GM19099 (cell line): Measurements from ENCODE around the gene LRRC9.

Experiments
- POLR2A ChIP-seq: IDR thresholded peaks from 3 replicates; pipeline ENCODE4 v1.6.1; 2011; ENCODE audit warnings: low read depth; ENCODE audit not compliant: insufficient read length; ENCODE audit errors: extremely low read depth

Gene LRRC9

GRCh38 chr14:59919570-59920377 is at the start of gene LRRC9:
TSS of gene LRRC9 (plus strand) at chr14:59920144.
- TF ChIP-seq POLR2A = no peak

GRCh38 chr14:59870277-59871165 is 49.4 kb upstream of the LRRC9 start, which contains the start of gene RTN1:
TSS of gene RTN1 (minus strand) at chr14:59870776. CDS start at chr14:59870630, 146 bp downstream.
- no peak for TF ChIP-seq POLR2A

GRCh38 chr14:59871166-59871495 is 48.8 kb upstream of the LRRC9 start:
- TF ChIP-seq POLR2A = no peak

GRCh38 chr14:59882957-59883356 is 37.0 kb upstream of the LRRC9 start:
- no peak for TF ChIP-seq POLR2A

GRCh38 chr14:59890676-59891075 is 29.3 kb upstream of the LRRC9 start:
- TF ChIP-seq POLR2A = no peak

GRCh38 chr14:59895721-59896120 is 24.2 kb upstream of the LRRC9 start:
- TF ChIP-seq POLR2A = no peak

GRCh38 chr14:59897757-59898383 is 22.1 kb upstream of the LRRC9 start:
- no peak for TF ChIP-seq POLR2A

GRCh38 chr14:59900556-59900955 is 19.4 kb upstream of the LRRC9 start:
- no peak for TF ChIP-seq POLR2A

GRCh38 chr14:59904184-59904583 is 15.8 kb upstream of the LRRC9 start:
- no peak for TF ChIP-seq POLR2A

GRCh38 chr14:59905188-59905587 is 14.8 kb upstream of the LRRC9 start:
- TF ChIP-seq POLR2A = no peak

GRCh38 chr14:59912443-59912842 is 7.5 kb upstream of the LRRC9 start:
- TF ChIP-seq POLR2A = no peak

GRCh38 chr14:59913187-59913586 is 6.8 kb upstream of the LRRC9 start:
- TF ChIP-seq POLR2A = no peak

- TF ChIP-seq POLR2A = no peak
Observed at GRCh38 chr14:59918824-59919569, 947 bp upstream of the LRRC9 start.

GRCh38 chr14:59920378-59920683 is 387 bp downstream of the LRRC9 start:
- TF ChIP-seq POLR2A = no peak

- TF ChIP-seq POLR2A = no peak
Observed at GRCh38 chr14:59925797-59926196, 5.9 kb downstream of the LRRC9 start.

GRCh38 chr14:59926534-59926933 is 6.6 kb downstream of the LRRC9 start:
- no peak for TF ChIP-seq POLR2A

GRCh38 chr14:59931237-59931636 is 11.3 kb downstream of the LRRC9 start:
- no peak for TF ChIP-seq POLR2A
